ENCODE data around the gene GSK3B. TPM values are rescaled to one million over a fixed set of nuclear protein-coding genes. Genes with fewer than 3 reads are reported as not detected.

GSK3B gene
- total RNA-seq, 4 donors from 2014 or later, result 26.3 to 43.0 (median 31.8) TPM

GRCh38 chr3:120090422-120090821, 3.8 kb downstream of the GSK3B start:
- ATAC-seq (ENCODE audit: low FRiP score) (no peak), DNase-seq (ENCODE audit: low spot score) (no peak)
- TF ChIP-seq CTCF (IDR thresholded peaks at IDR 0.05), result no peak

GRCh38 chr3:120089089-120089488, 5.2 kb downstream of the GSK3B start:
- no peak for TF ChIP-seq CTCF (IDR thresholded peaks at IDR 0.05)
- DNase-seq (ENCODE audit: low spot score) (no peak), ATAC-seq (ENCODE audit: low FRiP score) (no peak)

- no peak for TF ChIP-seq CTCF (IDR thresholded peaks at IDR 0.05)
- DNase-seq (ENCODE audit: low spot score) (no peak), ATAC-seq (ENCODE audit: low FRiP score) (no peak)
These were observed 5.6 kb downstream of the GSK3B start for GRCh38 chr3:120088622-120089021.

GRCh38 chr3:120081719-120082118, 12.5 kb downstream of the GSK3B start:
- DNase-seq (ENCODE audit: low spot score) (no peak), ATAC-seq (ENCODE audit: low FRiP score) (no peak)
- no peak for TF ChIP-seq CTCF (IDR thresholded peaks at IDR 0.05)

- TF ChIP-seq CTCF (IDR thresholded peaks at IDR 0.05), result no peak
- ATAC-seq (ENCODE audit: low FRiP score) (no peak), DNase-seq (ENCODE audit: low spot score) (no peak)
These were observed 13.4 kb downstream of the GSK3B start for GRCh38 chr3:120080836-120081235.

GRCh38 chr3:120077731-120078130, 16.5 kb downstream of the GSK3B start:
- DNase-seq (ENCODE audit: low spot score) (no peak), ATAC-seq (ENCODE audit: low FRiP score) (no peak)
- TF ChIP-seq CTCF (IDR thresholded peaks at IDR 0.05), result no peak

GRCh38 chr3:120072867-120073525, 21.3 kb downstream of the GSK3B start:
- TF ChIP-seq CTCF (IDR thresholded peaks at IDR 0.05), result no peak
- ATAC-seq (ENCODE audit: low FRiP score), result no peak
- DNase-seq (ENCODE audit: low spot score), result no peak
